Osteoblast (primary cell): ENCODE data around the gene VMAC. TPM values are rescaled to one million over a fixed set of nuclear protein-coding genes. Genes with fewer than 3 reads are reported as not detected.
A peak's percentile ranks its signal among the peaks of the same experiment; 100 is the strongest.

Experiments used
- DNase-seq: peaks from one replicate; pipeline ENCODE4 v3.0.0; 2011; ENCODE audit warnings: low spot score, mixed read lengths; ENCODE audit not compliant: insufficient read length; ENCODE audit errors: missing footprints
- H2AFZ ChIP-seq: 2 replicates; pipeline ENCODE4 v1.6.0; 2011; ENCODE audit warnings: mild to moderate bottlenecking, low read length
- H3K27ac ChIP-seq: 2 replicates; pipeline ENCODE4 v1.5.1; 2011; ENCODE audit warnings: mild to moderate bottlenecking, low read depth, low read length, moderate library complexity
- H3K27me3 ChIP-seq: 2 replicates; pipeline ENCODE4 v1.6.0; 2012; ENCODE audit warnings: mild to moderate bottlenecking, control low read depth, inconsistent platforms, low read length, moderate library complexity; ENCODE audit not compliant: insufficient read depth
- H3K36me3 ChIP-seq: 2 replicates; pipeline ENCODE4 v1.5.1; 2011; ENCODE audit warnings: mild to moderate bottlenecking, low read length, control low read depth, moderate library complexity; ENCODE audit not compliant: insufficient read depth
- H3K4me1 ChIP-seq: 2 replicates; pipeline ENCODE4 v1.5.1; 2011; ENCODE audit warnings: mild to moderate bottlenecking, low read length, control low read depth, moderate library complexity; ENCODE audit not compliant: insufficient read depth
- H3K4me2 ChIP-seq: 2 replicates; pipeline ENCODE4 v1.6.0; 2011; ENCODE audit warnings: mild to moderate bottlenecking, low read length; ENCODE audit not compliant: insufficient read depth
- H3K4me3 ChIP-seq: fragments of 200-600 bp; sonication (generic); 3 replicates; pipeline ENCODE4 v1.5.1; 2012; ENCODE audit warnings: mild to moderate bottlenecking, low read length, inconsistent platforms; ENCODE audit not compliant: insufficient read depth
- H3K79me2 ChIP-seq: 2 replicates; pipeline ENCODE4 v1.6.0; 2012; ENCODE audit warnings: mild to moderate bottlenecking, low read length, control low read depth, inconsistent platforms; ENCODE audit not compliant: insufficient read depth
- H3K9me3 ChIP-seq: 2 replicates; pipeline ENCODE4 v1.5.1; 2011; ENCODE audit warnings: low read depth, low read length, control low read depth
- H4K20me1 ChIP-seq: 2 replicates; pipeline ENCODE4 v1.6.0; 2012; ENCODE audit warnings: mild to moderate bottlenecking, low read length, control low read depth; ENCODE audit not compliant: insufficient read depth
- CTCF ChIP-seq: IDR thresholded peaks from 2 replicates; pipeline ENCODE4 v1.5.1; 2011; ENCODE audit warnings: mild to moderate bottlenecking, low read depth, low read length, moderate library complexity; ENCODE audit errors: extremely low read depth
- total RNA-seq: library from RNA; depleted of rRNA; stranded (reverse); fragments of >200 nt; gene quantifications from 2 replicates; pipeline ENCODE4 v1.2.3, GENCODE V29; 2012

Gene VMAC
- total RNA-seq, 1 donor: 12.3 TPM

GRCh38 chr19:5940260-5941208, 35.9 kb downstream of the VMAC start:
- no peak for DNase-seq
- peaks cover 69% of the 10 kb centered on the region for H3K79me2 ChIP-seq

GRCh38 chr19:5941673-5942072, 37.0 kb downstream of the VMAC start:
- no peak for TF ChIP-seq CTCF
- H3K36me3 ChIP-seq: peaks cover 29% of the 10 kb centered on the region
- H2AFZ ChIP-seq: no peak overlapping the region
- peaks cover 46% of the 10 kb centered on the region for H4K20me1 ChIP-seq
- peaks cover 71% of the 10 kb centered on the region for H3K79me2 ChIP-seq
- no peak overlapping the region for H3K4me3 ChIP-seq
- no peak overlapping the region for H3K4me2 ChIP-seq
- peaks cover 6% of the 10 kb centered on the region for H3K4me1 ChIP-seq
- no peak overlapping the region for H3K27ac ChIP-seq
- no peaks in the 10 kb centered on the region for H3K27me3 ChIP-seq
- DNase-seq: no peak
- no peaks in the 10 kb centered on the region for H3K9me3 ChIP-seq

More at GRCh38 chr19:5940260-5941208, 35.9 kb downstream of the VMAC start:
- peaks cover 38% of the 10 kb centered on the region for H3K36me3 ChIP-seq
- H3K4me3 ChIP-seq: no peak overlapping the region
- H3K27ac ChIP-seq: no peak overlapping the region
- peaks cover 8% of the 10 kb centered on the region for H3K4me1 ChIP-seq
- no peaks in the 10 kb centered on the region for H3K9me3 ChIP-seq
- no peak for TF ChIP-seq CTCF
- no peaks in the 10 kb centered on the region for H3K27me3 ChIP-seq
- no peak overlapping the region for H2AFZ ChIP-seq
- no peak overlapping the region for H3K4me2 ChIP-seq
- peaks cover 44% of the 10 kb centered on the region for H4K20me1 ChIP-seq

DNA sequence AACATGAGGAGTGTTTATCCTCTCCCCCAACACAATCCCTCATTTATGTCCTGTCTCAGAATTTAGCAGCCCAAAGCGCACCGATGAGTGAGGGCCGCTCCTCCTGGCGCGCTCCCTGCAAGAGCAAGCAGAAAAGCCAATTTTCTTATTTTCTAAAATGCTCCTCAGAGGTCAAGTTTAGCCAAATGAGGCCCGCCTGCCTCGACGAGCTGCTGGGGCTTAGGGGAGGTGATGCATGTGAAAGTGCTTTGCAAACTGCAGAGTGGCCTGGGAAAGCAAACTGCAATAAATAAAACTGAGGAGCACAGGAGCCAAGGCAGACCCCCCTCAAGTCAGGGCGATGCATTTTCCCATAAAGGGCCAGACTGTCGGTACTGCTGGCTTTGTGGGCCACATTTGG, 38.4 kb downstream of the VMAC start:
- Histone ChIP-seq H3K4me1 (peaks cover 14% of the 10 kb centered on the region), H4K20me1 (peaks cover 46% of the 10 kb centered on the region), H3K4me3 (no peak overlapping the region), H2AFZ (no peak overlapping the region), H3K79me2 (peaks cover 75% of the 10 kb centered on the region), H3K36me3 (peaks cover 23% of the 10 kb centered on the region), H3K4me2 (no peak overlapping the region), H3K27ac (peak overlapping the region; percentile 36), H3K9me3 (no peaks in the 10 kb centered on the region), H3K27me3 (no peaks in the 10 kb centered on the region)
- no peak for TF ChIP-seq CTCF
- no peak for DNase-seq

DNA sequence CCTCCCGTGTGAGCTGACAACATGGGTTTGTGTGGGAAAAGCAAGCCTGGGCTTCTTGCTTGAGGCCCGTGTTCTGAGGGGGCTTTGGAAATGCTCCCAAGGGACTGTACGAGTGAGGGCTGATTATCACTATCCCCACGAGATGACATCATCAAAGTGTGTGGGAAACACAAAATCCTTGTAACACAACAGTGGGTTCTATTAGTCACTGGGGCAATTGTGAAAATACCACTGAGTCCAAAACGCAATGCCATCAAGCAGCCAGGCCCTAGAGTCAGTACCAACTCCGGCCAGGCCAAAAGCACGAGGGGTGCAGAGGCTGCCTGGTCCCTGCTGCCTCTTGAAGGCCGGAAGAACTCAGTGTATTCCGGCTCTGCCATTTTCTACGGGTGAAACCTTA, 39.0 kb downstream of the VMAC start:
- DNase-seq: no peak
- H3K4me3 ChIP-seq: no peak overlapping the region
- H2AFZ ChIP-seq: no peak overlapping the region
- peak overlapping the region; percentile 36 for H3K27ac ChIP-seq
- peaks cover 22% of the 10 kb centered on the region for H3K36me3 ChIP-seq
- peaks cover 48% of the 10 kb centered on the region for H4K20me1 ChIP-seq
- H3K9me3 ChIP-seq: no peaks in the 10 kb centered on the region
- TF ChIP-seq CTCF: no peak
- H3K4me2 ChIP-seq: no peak overlapping the region
- no peaks in the 10 kb centered on the region for H3K27me3 ChIP-seq
- H3K79me2 ChIP-seq: peaks cover 79% of the 10 kb centered on the region
- peaks cover 14% of the 10 kb centered on the region for H3K4me1 ChIP-seq
